GM12891 (cell line): Measurements from ENCODE around the gene KIT.

Experiments used
- POLR2A ChIP-seq: IDR thresholded peaks from 2 replicates; pipeline ENCODE4 v1.6.1; 2011; ENCODE audit warnings: low read depth, low read length, control low read depth
- POLR2AphosphoS5 ChIP-seq: IDR thresholded peaks from 2 replicates; pipeline ENCODE4 v1.6.1; 2011; ENCODE audit warnings: low read depth, low read length, control low read depth
- TAF1 ChIP-seq: IDR thresholded peaks from 2 replicates; pipeline ENCODE4 v1.6.1; 2011; ENCODE audit warnings: low read depth, low read length, control low read depth

- TF ChIP-seq POLR2A (no peak), TAF1 (no peak), POLR2AphosphoS5 (no peak)
Observed at GRCh38 chr4:54659749-54660535, 2.2 kb downstream of the KIT start.
